Measurements from ENCODE around the gene GATB.
"Not testable (repeated sequence)": the region's sequence is repeated elsewhere in the genome, so short reads cannot be mapped to it uniquely, and the experiment has no call there.

GATB gene

GRCh38 chr4:151736361-151736760 is 24.4 kb downstream of the GATB start:
- TF ChIP-seq CTCF (IDR thresholded peaks at IDR 0.05; ENCODE audit: borderline replicate concordance, insufficient read depth, low read depth, low read length), result no peak
- no peak overlapping the region for H3K4me3 ChIP-seq (ENCODE audit: low read depth, low read length)

- not testable (repeated sequence) for H3K4me3 ChIP-seq (ENCODE audit: low read depth, low read length)
Observed at GRCh38 chr4:151731670-151732069, 29.1 kb downstream of the GATB start.

GRCh38 chr4:151729731-151730559 is 30.9 kb downstream of the GATB start:
- TF ChIP-seq CTCF (IDR thresholded peaks at IDR 0.05; ENCODE audit: borderline replicate concordance, insufficient read depth, low read depth, low read length), result no peak
- no peak overlapping the region for H3K4me3 ChIP-seq (ENCODE audit: low read depth, low read length)

- H3K4me3 ChIP-seq (ENCODE audit: low read depth, low read length), result no peak overlapping the region
- no peak for TF ChIP-seq CTCF (IDR thresholded peaks at IDR 0.05; ENCODE audit: borderline replicate concordance, insufficient read depth, low read depth, low read length)
Observed at GRCh38 chr4:151728679-151729078, 32.1 kb downstream of the GATB start.

GRCh38 chr4:151728006-151728405 is 32.8 kb downstream of the GATB start:
- H3K4me3 ChIP-seq (ENCODE audit: low read depth, low read length), result no peak overlapping the region
- TF ChIP-seq CTCF (IDR thresholded peaks at IDR 0.05; ENCODE audit: borderline replicate concordance, insufficient read depth, low read depth, low read length), result no peak

GRCh38 chr4:151727365-151727764 is 33.4 kb downstream of the GATB start:
- TF ChIP-seq CTCF (IDR thresholded peaks at IDR 0.05; ENCODE audit: borderline replicate concordance, insufficient read depth, low read depth, low read length), result no peak
- no peak overlapping the region for H3K4me3 ChIP-seq (ENCODE audit: low read depth, low read length)

GRCh38 chr4:151725087-151725486 is 35.7 kb downstream of the GATB start:
- H3K4me3 ChIP-seq (ENCODE audit: low read depth, low read length), result no peak overlapping the region
- no peak for TF ChIP-seq CTCF (IDR thresholded peaks at IDR 0.05; ENCODE audit: borderline replicate concordance, insufficient read depth, low read depth, low read length)

All from GM12875 (cell line).